ENCODE measurements around the gene SLC24A4. TPM values are rescaled to one million over a fixed set of nuclear protein-coding genes. Genes with fewer than 3 reads are reported as not detected.

Gene SLC24A4
- total RNA-seq, 1 experiment from 2014 or later = not detected

DNA sequence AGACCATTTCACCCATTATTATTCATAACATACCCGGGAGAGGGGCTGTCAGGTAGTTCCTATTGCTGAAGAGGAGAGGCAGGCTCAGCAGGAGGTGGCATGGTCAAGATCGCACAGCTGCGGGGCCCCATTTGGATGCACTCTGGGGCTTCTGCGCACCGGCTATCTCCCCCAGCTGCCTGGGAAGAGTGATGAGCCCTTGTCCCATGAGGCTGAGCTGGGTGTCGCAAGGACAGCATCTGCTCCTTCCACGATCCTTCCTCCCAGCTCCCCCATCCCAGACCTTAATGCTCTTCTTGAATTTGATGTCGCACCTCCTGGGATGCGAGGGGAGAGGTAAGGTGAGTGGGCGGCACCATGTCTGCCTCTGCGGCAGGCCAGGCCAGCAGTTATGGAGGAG lies 62.6 kb downstream of the SLC24A4 start:
- H3K9ac ChIP-seq (ENCODE audit: low read length) = no peak overlapping the region
- no peak overlapping the region for H3K27ac ChIP-seq (ENCODE audit: low read length)
- H3K4me1 ChIP-seq (ENCODE audit: insufficient read depth, low read length) = peaks cover 5% of the 10 kb centered on the region; the same call in 1 of the 2 replicates
- BruUV-seq (replicated peaks) = no TSS peak
- no peaks in the 10 kb centered on the region for H4K20me1 ChIP-seq (ENCODE audit: low read length)
- CTCF ChIA-PET = no interaction called here
- H3K27me3 ChIP-seq (ENCODE audit: low read length) = no peaks in the 10 kb centered on the region
- H3K4me3 ChIP-seq (ENCODE audit: low read length) = no peak overlapping the region
- intact Hi-C loops (cut with micrococcal nuclease) = loop anchor here (10.0 kb wide), 1 partner anchor 231 kb away; no protein-coding TSS in a partner anchor
- no peaks in the 10 kb centered on the region for H3K79me2 ChIP-seq (ENCODE audit: low read length)
- no peak for ATAC-seq
- DNase-seq = no peak
- no peaks in the 10 kb centered on the region for H3F3A ChIP-seq (ENCODE audit: low read length, unreplicated experiment)
- TF ChIP-seq EZH2 (IDR thresholded peaks at IDR 0.05; ENCODE audit: low read length, unreplicated experiment) (no peak), EZH2phosphoT487 (IDR thresholded peaks at IDR 0.05; ENCODE audit: borderline replicate concordance, low read length) (no peak)
- TF ChIP-seq, protein P1, sequence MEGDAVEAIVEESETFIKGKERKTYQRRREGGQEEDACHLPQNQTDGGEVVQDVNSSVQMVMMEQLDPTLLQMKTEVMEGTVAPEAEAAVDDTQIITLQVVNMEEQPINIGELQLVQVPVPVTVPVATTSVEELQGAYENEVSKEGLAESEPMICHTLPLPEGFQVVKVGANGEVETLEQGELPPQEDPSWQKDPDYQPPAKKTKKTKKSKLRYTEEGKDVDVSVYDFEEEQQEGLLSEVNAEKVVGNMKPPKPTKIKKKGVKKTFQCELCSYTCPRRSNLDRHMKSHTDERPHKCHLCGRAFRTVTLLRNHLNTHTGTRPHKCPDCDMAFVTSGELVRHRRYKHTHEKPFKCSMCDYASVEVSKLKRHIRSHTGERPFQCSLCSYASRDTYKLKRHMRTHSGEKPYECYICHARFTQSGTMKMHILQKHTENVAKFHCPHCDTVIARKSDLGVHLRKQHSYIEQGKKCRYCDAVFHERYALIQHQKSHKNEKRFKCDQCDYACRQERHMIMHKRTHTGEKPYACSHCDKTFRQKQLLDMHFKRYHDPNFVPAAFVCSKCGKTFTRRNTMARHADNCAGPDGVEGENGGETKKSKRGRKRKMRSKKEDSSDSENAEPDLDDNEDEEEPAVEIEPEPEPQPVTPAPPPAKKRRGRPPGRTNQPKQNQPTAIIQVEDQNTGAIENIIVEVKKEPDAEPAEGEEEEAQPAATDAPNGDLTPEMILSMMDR (conservative IDR thresholded peaks at IDR 0.05; ENCODE audit: low read depth, low read length) = no peak
- no peaks in the 10 kb centered on the region for H3K9me2 ChIP-seq (replicated peaks; ENCODE audit: low read length)
- POLR2A ChIA-PET (ENCODE audit: unreplicated experiment) = no interaction called here
- no peaks in the 10 kb centered on the region for H3K9me3 ChIP-seq (ENCODE audit: low read length)
- no peak overlapping the region for H3K4me2 ChIP-seq (ENCODE audit: low read length)
- H2AFZ ChIP-seq (ENCODE audit: low read length) = no peak overlapping the region
- no peaks in the 10 kb centered on the region for H3K36me3 ChIP-seq (ENCODE audit: low read depth, low read length)

DNA sequence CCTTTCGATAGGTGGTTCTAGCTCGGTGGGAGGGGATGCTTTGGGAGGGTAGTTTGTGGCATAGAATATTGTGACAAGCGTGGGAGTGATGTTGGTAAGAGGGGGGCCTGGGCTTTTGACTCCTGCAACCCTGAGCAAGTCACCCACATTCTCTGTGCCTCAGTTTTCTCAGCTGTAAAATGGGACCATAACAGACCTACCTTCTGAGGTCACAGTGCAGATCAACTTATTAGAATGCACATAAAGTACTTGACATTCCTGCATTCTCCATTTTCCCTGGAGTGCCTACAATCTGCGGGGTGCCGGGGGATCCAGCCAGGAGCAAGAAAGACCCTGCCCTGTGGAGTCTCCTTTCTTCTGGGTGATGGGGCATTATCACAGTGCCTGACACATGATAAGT lies 63.2 kb downstream of the SLC24A4 start:
- no peak for TF ChIP-seq EZH2phosphoT487 (IDR thresholded peaks at IDR 0.05; ENCODE audit: borderline replicate concordance, low read length)
- TF ChIP-seq, protein P1 (conservative IDR thresholded peaks at IDR 0.05; ENCODE audit: low read depth, low read length) = no peak
- no peak for TF ChIP-seq EZH2 (IDR thresholded peaks at IDR 0.05; ENCODE audit: low read length, unreplicated experiment)
- Histone ChIP-seq H3K27ac (ENCODE audit: low read length) (no peak overlapping the region), H3K9me3 (ENCODE audit: low read length) (no peaks in the 10 kb centered on the region), H3K4me1 (ENCODE audit: insufficient read depth, low read length) (peaks cover 5% of the 10 kb centered on the region; the same call in 1 of the 2 replicates), H3K4me2 (ENCODE audit: low read length) (no peak overlapping the region), H4K20me1 (ENCODE audit: low read length) (no peaks in the 10 kb centered on the region), H2AFZ (ENCODE audit: low read length) (no peak overlapping the region), H3K36me3 (ENCODE audit: low read depth, low read length) (no peaks in the 10 kb centered on the region), H3K9ac (ENCODE audit: low read length) (no peak overlapping the region), H3K79me2 (ENCODE audit: low read length) (no peaks in the 10 kb centered on the region), H3K27me3 (ENCODE audit: low read length) (no peaks in the 10 kb centered on the region), H3K9me2 (replicated peaks; ENCODE audit: low read length) (no peaks in the 10 kb centered on the region), H3K4me3 (ENCODE audit: low read length) (no peak overlapping the region), H3F3A (ENCODE audit: low read length, unreplicated experiment) (no peaks in the 10 kb centered on the region)
- CTCF ChIA-PET = no interaction called here
- BruUV-seq (replicated peaks) = no TSS peak
- POLR2A ChIA-PET (ENCODE audit: unreplicated experiment) = no interaction called here
- no peak for ATAC-seq
- intact Hi-C loops (cut with micrococcal nuclease) = loop anchor here (10.0 kb wide), 1 partner anchor 231 kb away; no protein-coding TSS in a partner anchor
- DNase-seq = no peak

DNA sequence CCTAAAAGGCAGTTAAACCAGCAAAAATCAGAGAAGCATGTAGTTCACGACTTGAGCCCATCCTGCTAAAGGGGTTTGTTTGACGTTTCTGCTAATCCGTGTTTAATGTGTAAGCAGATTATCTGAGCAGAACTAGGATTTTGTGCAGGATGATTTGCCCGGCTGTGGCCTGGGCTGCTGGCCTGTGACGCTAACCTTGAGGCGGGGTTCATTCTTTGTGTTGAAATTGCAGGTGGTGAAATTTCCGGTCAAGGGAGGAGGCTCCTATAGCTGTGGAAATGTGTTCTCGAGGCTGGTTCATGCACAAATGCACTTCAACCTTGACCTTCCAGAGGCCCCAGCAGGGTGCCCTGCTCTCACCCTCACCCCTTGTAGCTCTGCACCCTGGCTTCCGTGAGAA lies 63.7 kb downstream of the SLC24A4 start:
- no peak overlapping the region for H2AFZ ChIP-seq (ENCODE audit: low read length)
- H3K36me3 ChIP-seq (ENCODE audit: low read depth, low read length) = no peaks in the 10 kb centered on the region
- no peaks in the 10 kb centered on the region for H3K9me2 ChIP-seq (replicated peaks; ENCODE audit: low read length)
- no peaks in the 10 kb centered on the region for H3K79me2 ChIP-seq (ENCODE audit: low read length)
- ATAC-seq = no peak
- H3K9ac ChIP-seq (ENCODE audit: low read length) = no peak overlapping the region
- TF ChIP-seq EZH2phosphoT487 (IDR thresholded peaks at IDR 0.05; ENCODE audit: borderline replicate concordance, low read length) (no peak), EZH2 (IDR thresholded peaks at IDR 0.05; ENCODE audit: low read length, unreplicated experiment) (no peak)
- TF ChIP-seq, protein P1 (conservative IDR thresholded peaks at IDR 0.05; ENCODE audit: low read depth, low read length) = no peak
- H3K4me1 ChIP-seq (ENCODE audit: insufficient read depth, low read length) = peaks cover 5% of the 10 kb centered on the region; the same call in 1 of the 2 replicates
- no peak for DNase-seq
- no peaks in the 10 kb centered on the region for H3K27me3 ChIP-seq (ENCODE audit: low read length)
- ChIA-PET POLR2A (ENCODE audit: unreplicated experiment) (no interaction called here), CTCF (no interaction called here)
- no peak overlapping the region for H3K4me2 ChIP-seq (ENCODE audit: low read length)
- no peak overlapping the region for H3K27ac ChIP-seq (ENCODE audit: low read length)
- H3F3A ChIP-seq (ENCODE audit: low read length, unreplicated experiment) = no peaks in the 10 kb centered on the region
- H4K20me1 ChIP-seq (ENCODE audit: low read length) = no peaks in the 10 kb centered on the region
- BruUV-seq (replicated peaks) = no TSS peak
- no peak overlapping the region for H3K4me3 ChIP-seq (ENCODE audit: low read length)
- intact Hi-C loops (cut with micrococcal nuclease) = loop anchor here (10.0 kb wide), 1 partner anchor 232 kb away; no protein-coding TSS in a partner anchor
- no peaks in the 10 kb centered on the region for H3K9me3 ChIP-seq (ENCODE audit: low read length)
